Astrocyte (in vitro differentiated cells and primary cell): ENCODE measurements around the gene DLX2. TPM values are rescaled to one million over a fixed set of nuclear protein-coding genes. Genes with fewer than 3 reads are reported as not detected.

Source experiments
- DNase-seq: peaks from one replicate; pipeline ENCODE4 v3.0.0-alpha.2; 2010; ENCODE audit warnings: low read depth
- FAIRE-seq: peaks from 2 replicates; lab custom pipeline; 2011; peaks lifted over from hg19 to GRCh38; lab: Jason Lieb, UNC
- H2AFZ ChIP-seq: 2 replicates; pipeline ENCODE4 v1.6.0; 2012; ENCODE audit warnings: low read depth, low read length, inconsistent platforms
- H3K27ac ChIP-seq: 2 replicates; pipeline ENCODE4 v1.5.1; 2011; ENCODE audit warnings: low read depth, low read length, inconsistent platforms
- H3K27me3 ChIP-seq: 2 replicates; pipeline ENCODE4 v1.6.0; 2011; ENCODE audit warnings: low read length, inconsistent platforms; ENCODE audit not compliant: insufficient read depth
- H3K36me3 ChIP-seq: 2 replicates; pipeline ENCODE4 v1.5.1; 2011; ENCODE audit warnings: low read length, inconsistent platforms; ENCODE audit not compliant: insufficient read depth
- H3K4me1 ChIP-seq: 2 replicates; pipeline ENCODE4 v1.5.1; 2011; ENCODE audit warnings: low read length, inconsistent platforms; ENCODE audit not compliant: insufficient read depth
- H3K4me2 ChIP-seq: 2 replicates; pipeline ENCODE4 v1.6.0; 2012; ENCODE audit warnings: low read length, inconsistent platforms
- H3K4me3 ChIP-seq: 2 replicates; pipeline ENCODE4 v1.5.1; 2011; ENCODE audit warnings: low read depth, mild to moderate bottlenecking, low read length, inconsistent platforms; ENCODE audit not compliant: insufficient read depth
- H3K79me2 ChIP-seq: 2 replicates; pipeline ENCODE4 v1.6.0; 2012; ENCODE audit warnings: mild to moderate bottlenecking, low read length, inconsistent platforms; ENCODE audit not compliant: insufficient read depth
- H3K9ac ChIP-seq: 2 replicates; pipeline ENCODE4 v1.6.0; 2012; ENCODE audit warnings: mild to moderate bottlenecking, low read length, inconsistent platforms
- H3K9me3 ChIP-seq: 2 replicates; pipeline ENCODE4 v1.5.1; 2012; ENCODE audit warnings: low read depth, mild to moderate bottlenecking, low read length, inconsistent platforms; ENCODE audit not compliant: insufficient read depth
- H4K20me1 ChIP-seq: 2 replicates; pipeline ENCODE4 v1.6.0; 2012; ENCODE audit warnings: low read length, inconsistent platforms; ENCODE audit not compliant: insufficient read depth
- H3K27ac Mint-ChIP-seq: one replicate; pipeline ENCODE4 v1.8.0; 2021; ENCODE audit warnings: mild to moderate bottlenecking, mixed read lengths; ENCODE audit not compliant: unreplicated experiment
- H3K27me3 Mint-ChIP-seq: one replicate; pipeline ENCODE4 v1.8.0; 2021; ENCODE audit warnings: low read depth, mixed read lengths; ENCODE audit not compliant: unreplicated experiment
- H3K36me3 Mint-ChIP-seq: one replicate; pipeline ENCODE4 v1.8.0; 2021; ENCODE audit warnings: low read depth, mixed read lengths; ENCODE audit not compliant: unreplicated experiment
- H3K4me1 Mint-ChIP-seq: one replicate; pipeline ENCODE4 v1.8.0; 2021; ENCODE audit warnings: low read depth, mixed read lengths; ENCODE audit not compliant: unreplicated experiment
- H3K4me3 Mint-ChIP-seq: one replicate; pipeline ENCODE4 v1.8.0; 2021; ENCODE audit warnings: mild to moderate bottlenecking, moderate library complexity, mixed read lengths; ENCODE audit not compliant: unreplicated experiment
- H3K9me3 Mint-ChIP-seq: one replicate; pipeline ENCODE4 v1.8.0; 2021; ENCODE audit warnings: mild to moderate bottlenecking, mixed read lengths; ENCODE audit not compliant: unreplicated experiment
- CTCF ChIP-seq: IDR thresholded peaks from 2 replicates; pipeline ENCODE4 v1.5.1; 2011; ENCODE audit warnings: low read depth, mild to moderate bottlenecking, inconsistent platforms, low read length, moderate library complexity; ENCODE audit not compliant: insufficient read depth
- EZH2 ChIP-seq: IDR thresholded peaks from 2 replicates; pipeline ENCODE4 v1.6.1; 2012; ENCODE audit warnings: mild to moderate bottlenecking, low read length, inconsistent platforms; ENCODE audit not compliant: insufficient read depth
- total RNA-seq: library from RNA; stranded (reverse); gene quantifications from 2 replicates; pipeline ENCODE4 v1.2.1, GENCODE V29; 2021

The DLX2 gene
- total RNA-seq, 1 donor from 2014 or later, result 2.2 TPM

- H3K36me3 Mint-ChIP-seq, result peaks cover 2% of the 10 kb centered on the region
- Histone ChIP-seq H3K4me2 (no peak overlapping the region), H3K4me3 (no peak overlapping the region), H3K27ac (no peak overlapping the region), H4K20me1 (peaks cover 35% of the 10 kb centered on the region), H3K4me1 (peaks cover 6% of the 10 kb centered on the region), H3K9me3 (peaks cover 6% of the 10 kb centered on the region), H3K9ac (no peak overlapping the region), H2AFZ (no peak overlapping the region), H3K79me2 (no peaks in the 10 kb centered on the region), H3K36me3 (no peaks in the 10 kb centered on the region), H3K27me3 (peaks cover 94% of the 10 kb centered on the region)
- H3K27ac Mint-ChIP-seq, result peak overlapping the region; percentile 84
- FAIRE-seq, result no peak
- H3K4me3 Mint-ChIP-seq, result peak overlapping the region; percentile 62
- TF ChIP-seq CTCF (no peak), EZH2 (no peak)
- H3K9me3 Mint-ChIP-seq, result peaks cover 21% of the 10 kb centered on the region
- peaks cover 5% of the 10 kb centered on the region for H3K4me1 Mint-ChIP-seq
- H3K27me3 Mint-ChIP-seq, result peaks cover 83% of the 10 kb centered on the region
- no peak for DNase-seq
Observed at GRCh38 chr2:172089005-172089504, 13.6 kb downstream of the DLX2 start.

GRCh38 chr2:172088245-172089004, 14.3 kb downstream of the DLX2 start:
- Histone ChIP-seq H3K9ac (no peak overlapping the region), H3K79me2 (no peaks in the 10 kb centered on the region), H3K4me3 (no peak overlapping the region), H3K4me1 (peaks cover 6% of the 10 kb centered on the region), H3K9me3 (peaks cover 6% of the 10 kb centered on the region), H3K4me2 (no peak overlapping the region), H3K27me3 (peaks cover 94% of the 10 kb centered on the region), H3K27ac (no peak overlapping the region), H3K36me3 (no peaks in the 10 kb centered on the region), H4K20me1 (peaks cover 34% of the 10 kb centered on the region), H2AFZ (no peak overlapping the region)
- DNase-seq (no peak), FAIRE-seq (no peak)
- Mint-ChIP-seq H3K27ac (peak overlapping the region; percentile 84), H3K9me3 (peaks cover 27% of the 10 kb centered on the region), H3K4me3 (no peak overlapping the region), H3K4me1 (peaks cover 5% of the 10 kb centered on the region), H3K36me3 (peaks cover 2% of the 10 kb centered on the region), H3K27me3 (peaks cover 85% of the 10 kb centered on the region)
- peak; percentile 85 for TF ChIP-seq EZH2
- no peak for TF ChIP-seq CTCF

GRCh38 chr2:172087780-172088244, 14.9 kb downstream of the DLX2 start:
- DNase-seq (no peak), FAIRE-seq (no peak)
- Histone ChIP-seq H3K4me1 (peaks cover 6% of the 10 kb centered on the region), H3K9me3 (peaks cover 6% of the 10 kb centered on the region), H2AFZ (no peak overlapping the region), H3K4me3 (no peak overlapping the region), H3K4me2 (no peak overlapping the region), H4K20me1 (peaks cover 34% of the 10 kb centered on the region), H3K9ac (no peak overlapping the region), H3K79me2 (no peaks in the 10 kb centered on the region), H3K27ac (no peak overlapping the region), H3K27me3 (peaks cover 94% of the 10 kb centered on the region), H3K36me3 (no peaks in the 10 kb centered on the region)
- Mint-ChIP-seq H3K27ac (peak overlapping the region; percentile 66), H3K4me1 (peaks cover 5% of the 10 kb centered on the region), H3K9me3 (peaks cover 24% of the 10 kb centered on the region), H3K27me3 (peaks cover 83% of the 10 kb centered on the region), H3K36me3 (peaks cover 2% of the 10 kb centered on the region), H3K4me3 (no peak overlapping the region)
- TF ChIP-seq CTCF (no peak), EZH2 (peak; percentile 1)
